ENCODE results near the gene ANXA2R. TPM values are rescaled to one million over a fixed set of nuclear protein-coding genes. Genes with fewer than 3 reads are reported as not detected.
A peak's percentile ranks its signal among the peaks of the same experiment; 100 is the strongest.
"Not testable (repeated sequence)": the region's sequence is repeated elsewhere in the genome, so short reads cannot be mapped to it uniquely, and the experiment has no call there.

ANXA2R gene
- total RNA-seq, 1 donor from 2014 or later, result 0.93 TPM

GRCh38 chr5:43037636-43038495, 2.3 kb downstream of the ANXA2R start:
- Mint-ChIP-seq H3K4me1 (ENCODE audit: low read depth) (peaks cover 66% of the 10 kb centered on the region), H3K27ac (peak overlapping the region; percentile 84), H3K27me3 (ENCODE audit: insufficient read depth) (no peaks in the 10 kb centered on the region), H3K4me3 (peak overlapping the region; percentile 80), H3K36me3 (ENCODE audit: low read depth) (no peaks in the 10 kb centered on the region), H3K9me3 (no peaks in the 10 kb centered on the region)
- peak; percentile 50 for DNase-seq (ENCODE audit: low spot score)
- intact Hi-C loops (cut with micrococcal nuclease), result no loop called here

- DNase-seq (ENCODE audit: low spot score), result no peak
- no peaks in the 10 kb centered on the region for H3K9me3 Mint-ChIP-seq
- no peaks in the 10 kb centered on the region for H3K27me3 Mint-ChIP-seq (ENCODE audit: insufficient read depth)
- peak overlapping the region; percentile 80 for H3K4me3 Mint-ChIP-seq
- no peaks in the 10 kb centered on the region for H3K36me3 Mint-ChIP-seq (ENCODE audit: low read depth)
- intact Hi-C loops (cut with micrococcal nuclease), result no loop called here
- peak overlapping the region; percentile 84 for H3K27ac Mint-ChIP-seq
- H3K4me1 Mint-ChIP-seq (ENCODE audit: low read depth), result peaks cover 58% of the 10 kb centered on the region
Observed at GRCh38 chr5:43036856-43037635, 3.1 kb downstream of the ANXA2R start.

GRCh38 chr5:43036409-43036808, 3.7 kb downstream of the ANXA2R start:
- H3K9me3 Mint-ChIP-seq, result no peaks in the 10 kb centered on the region
- H3K4me1 Mint-ChIP-seq (ENCODE audit: low read depth), result peaks cover 55% of the 10 kb centered on the region
- peak overlapping the region; percentile 9 for H3K4me3 Mint-ChIP-seq
- no peaks in the 10 kb centered on the region for H3K36me3 Mint-ChIP-seq (ENCODE audit: low read depth)
- no peak overlapping the region for H3K27ac Mint-ChIP-seq
- DNase-seq (ENCODE audit: low spot score), result no peak
- intact Hi-C loops (cut with micrococcal nuclease), result no loop called here
- no peaks in the 10 kb centered on the region for H3K27me3 Mint-ChIP-seq (ENCODE audit: insufficient read depth)

GRCh38 chr5:43034591-43034968, 5.5 kb downstream of the ANXA2R start:
- no peak for DNase-seq (ENCODE audit: low spot score)
- Mint-ChIP-seq H3K4me3 (no peak overlapping the region), H3K27ac (no peak overlapping the region), H3K4me1 (ENCODE audit: low read depth) (peaks cover 40% of the 10 kb centered on the region), H3K9me3 (no peaks in the 10 kb centered on the region), H3K36me3 (ENCODE audit: low read depth) (no peaks in the 10 kb centered on the region), H3K27me3 (ENCODE audit: insufficient read depth) (no peaks in the 10 kb centered on the region)
- intact Hi-C loops (cut with micrococcal nuclease), result no loop called here

GRCh38 chr5:43033841-43034590, 6.1 kb downstream of the ANXA2R start:
- DNase-seq (ENCODE audit: low spot score), result no peak
- Mint-ChIP-seq H3K27me3 (ENCODE audit: insufficient read depth) (no peaks in the 10 kb centered on the region), H3K36me3 (ENCODE audit: low read depth) (no peaks in the 10 kb centered on the region), H3K27ac (no peak overlapping the region), H3K4me3 (no peak overlapping the region), H3K4me1 (ENCODE audit: low read depth) (peaks cover 42% of the 10 kb centered on the region), H3K9me3 (no peaks in the 10 kb centered on the region)
- intact Hi-C loops (cut with micrococcal nuclease), result no loop called here

- H3K9me3 Mint-ChIP-seq, result no peaks in the 10 kb centered on the region
- DNase-seq (ENCODE audit: low spot score), result no peak
- intact Hi-C loops (cut with micrococcal nuclease), result no loop called here
- peaks cover 5% of the 10 kb centered on the region for H3K36me3 Mint-ChIP-seq (ENCODE audit: low read depth)
- peaks cover 3% of the 10 kb centered on the region for H3K27me3 Mint-ChIP-seq (ENCODE audit: insufficient read depth)
- H3K27ac Mint-ChIP-seq, result no peak overlapping the region
- H3K4me1 Mint-ChIP-seq (ENCODE audit: low read depth), result peaks cover 7% of the 10 kb centered on the region
- no peak overlapping the region for H3K4me3 Mint-ChIP-seq
Observed at GRCh38 chr5:43027054-43027785, 12.9 kb downstream of the ANXA2R start.

- intact Hi-C loops (cut with micrococcal nuclease), result not testable (repeated sequence)
Observed at GRCh38 chr5:43025184-43025950, 14.8 kb downstream of the ANXA2R start.

GRCh38 chr5:43024217-43024616, 15.9 kb downstream of the ANXA2R start:
- Mint-ChIP-seq H3K27ac (no peak overlapping the region), H3K4me3 (no peak overlapping the region), H3K9me3 (no peaks in the 10 kb centered on the region), H3K27me3 (ENCODE audit: insufficient read depth) (peaks cover 3% of the 10 kb centered on the region), H3K4me1 (ENCODE audit: low read depth) (peaks cover 18% of the 10 kb centered on the region), H3K36me3 (ENCODE audit: low read depth) (peaks cover 5% of the 10 kb centered on the region)
- DNase-seq (ENCODE audit: low spot score), result no peak
- intact Hi-C loops (cut with micrococcal nuclease), result no loop called here

More at GRCh38 chr5:43025184-43025950, 14.8 kb downstream of the ANXA2R start:
- not testable (repeated sequence) for H3K4me3 Mint-ChIP-seq; H3K36me3 Mint-ChIP-seq (ENCODE audit: low read depth); DNase-seq (ENCODE audit: low spot score); H3K27ac Mint-ChIP-seq; H3K9me3 Mint-ChIP-seq; H3K27me3 Mint-ChIP-seq (ENCODE audit: insufficient read depth)
- H3K4me1 Mint-ChIP-seq (ENCODE audit: low read depth), result peaks cover 14% of the 10 kb centered on the region

- intact Hi-C loops (cut with micrococcal nuclease), result loop anchor here (1.0 to 2.0 kb wide), 2 partner anchors 8 to 14 kb away; no protein-coding TSS in a partner anchor
- peak overlapping the region; percentile 29 for H3K27ac Mint-ChIP-seq
- DNase-seq (ENCODE audit: low spot score), result no peak
- H3K36me3 Mint-ChIP-seq (ENCODE audit: low read depth), result peaks cover 3% of the 10 kb centered on the region
- H3K4me1 Mint-ChIP-seq (ENCODE audit: low read depth), result peaks cover 29% of the 10 kb centered on the region
- H3K27me3 Mint-ChIP-seq (ENCODE audit: insufficient read depth), result peaks cover 3% of the 10 kb centered on the region
- H3K9me3 Mint-ChIP-seq, result no peaks in the 10 kb centered on the region
- H3K4me3 Mint-ChIP-seq, result peak overlapping the region; percentile 58
Observed at GRCh38 chr5:43021151-43021550, 19.0 kb downstream of the ANXA2R start.

GRCh38 chr5:43020399-43020746, 19.7 kb downstream of the ANXA2R start:
- H3K27ac Mint-ChIP-seq, result peak overlapping the region; percentile 97
- H3K4me1 Mint-ChIP-seq (ENCODE audit: low read depth), result peaks cover 37% of the 10 kb centered on the region
- DNase-seq (ENCODE audit: low spot score), result no peak
- intact Hi-C loops (cut with micrococcal nuclease), result loop anchor here (1.0 to 2.0 kb wide), 4 partner anchors 14 to 112 kb away; partner anchors contain the start of gene ANXA2R
- H3K36me3 Mint-ChIP-seq (ENCODE audit: low read depth), result peaks cover 3% of the 10 kb centered on the region
- no peaks in the 10 kb centered on the region for H3K9me3 Mint-ChIP-seq
- H3K27me3 Mint-ChIP-seq (ENCODE audit: insufficient read depth), result peaks cover under 1% of the 10 kb centered on the region
- peak overlapping the region; percentile 90 for H3K4me3 Mint-ChIP-seq

GRCh38 chr5:43019614-43020398, 20.3 kb downstream of the ANXA2R start:
- Mint-ChIP-seq H3K4me1 (ENCODE audit: low read depth) (peaks cover 43% of the 10 kb centered on the region), H3K27me3 (ENCODE audit: insufficient read depth) (no peaks in the 10 kb centered on the region), H3K9me3 (no peaks in the 10 kb centered on the region), H3K36me3 (ENCODE audit: low read depth) (peaks cover 3% of the 10 kb centered on the region), H3K27ac (peak overlapping the region; percentile 97), H3K4me3 (peak overlapping the region; percentile 90)
- peak; percentile 83 for DNase-seq (ENCODE audit: low spot score)
- intact Hi-C loops (cut with micrococcal nuclease), result loop anchor here (1.0 to 10.0 kb wide), 5 partner anchors 13 to 1145 kb away; partner anchors contain the start of genes ANXA2R and OXCT1
